ENCODE results near the gene C19orf67. TPM values are rescaled to one million over a fixed set of nuclear protein-coding genes. Genes with fewer than 3 reads are reported as not detected.
A peak's percentile ranks its signal among the peaks of the same experiment; 100 is the strongest.

Gene C19orf67
- total RNA-seq, 1 donor from 2014 or later: not detected

- Mint-ChIP-seq H3K27me3 (peaks cover 31% of the 10 kb centered on the region), H3K27ac (peak overlapping the region; percentile 10), H3K9me3 (no peaks in the 10 kb centered on the region), H3K4me3 (no peak overlapping the region), H3K36me3 (no peaks in the 10 kb centered on the region), H3K4me1 (ENCODE audit: unreplicated experiment) (peaks cover 5% of the 10 kb centered on the region)
- no peak for TF ChIP-seq CTCF (conservative IDR thresholded peaks at IDR 0.05)
- DNase-seq (ENCODE audit: extremely low spot score, unreplicated experiment): no peak
Observed at GRCh38 chr19:14061081-14061749, 24.4 kb downstream of the C19orf67 start.

GRCh38 chr19:14059652-14060155, 25.9 kb downstream of the C19orf67 start:
- TF ChIP-seq CTCF (conservative IDR thresholded peaks at IDR 0.05): no peak
- Mint-ChIP-seq H3K36me3 (no peaks in the 10 kb centered on the region), H3K4me3 (peak overlapping the region; percentile 31), H3K27ac (no peak overlapping the region), H3K27me3 (peaks cover 37% of the 10 kb centered on the region), H3K9me3 (no peaks in the 10 kb centered on the region), H3K4me1 (ENCODE audit: unreplicated experiment) (peaks cover 5% of the 10 kb centered on the region)
- DNase-seq (ENCODE audit: extremely low spot score, unreplicated experiment): no peak

- peak; percentile 76 for TF ChIP-seq CTCF (conservative IDR thresholded peaks at IDR 0.05)
- no peak for DNase-seq (ENCODE audit: extremely low spot score, unreplicated experiment)
- Mint-ChIP-seq H3K9me3 (no peaks in the 10 kb centered on the region), H3K27ac (no peak overlapping the region), H3K36me3 (no peaks in the 10 kb centered on the region), H3K4me3 (no peak overlapping the region), H3K4me1 (ENCODE audit: unreplicated experiment) (peaks cover 5% of the 10 kb centered on the region), H3K27me3 (peaks cover 39% of the 10 kb centered on the region)
Observed at GRCh38 chr19:14059093-14059480, 26.5 kb downstream of the C19orf67 start.

GRCh38 chr19:14058182-14059092, 27.1 kb downstream of the C19orf67 start:
- Mint-ChIP-seq H3K36me3 (no peaks in the 10 kb centered on the region), H3K27me3 (peaks cover 42% of the 10 kb centered on the region), H3K9me3 (no peaks in the 10 kb centered on the region), H3K27ac (peak overlapping the region; percentile 37), H3K4me3 (peak overlapping the region; percentile 54), H3K4me1 (ENCODE audit: unreplicated experiment) (peaks cover 5% of the 10 kb centered on the region)
- DNase-seq (ENCODE audit: extremely low spot score, unreplicated experiment): no peak
- TF ChIP-seq CTCF (conservative IDR thresholded peaks at IDR 0.05): no peak

GRCh38 chr19:14056741-14057356, 28.7 kb downstream of the C19orf67 start:
- peaks cover 42% of the 10 kb centered on the region for H3K27me3 Mint-ChIP-seq
- no peak for TF ChIP-seq CTCF (conservative IDR thresholded peaks at IDR 0.05)
- no peak overlapping the region for H3K27ac Mint-ChIP-seq
- no peaks in the 10 kb centered on the region for H3K9me3 Mint-ChIP-seq
- no peak for DNase-seq (ENCODE audit: extremely low spot score, unreplicated experiment)
- H3K4me3 Mint-ChIP-seq: peak overlapping the region; percentile 77
- H3K4me1 Mint-ChIP-seq (ENCODE audit: unreplicated experiment): peaks cover 5% of the 10 kb centered on the region
- no peaks in the 10 kb centered on the region for H3K36me3 Mint-ChIP-seq
